AG10803 (cell line): ENCODE measurements around the gene S1PR3.

Experiments
- DNase-seq: peaks from one replicate; pipeline ENCODE4 v3.0.0; 2010; ENCODE audit warnings: low read depth
- H3K4me3 ChIP-seq: 2 replicates; pipeline ENCODE4 v1.5.1; 2011; ENCODE audit warnings: mild to moderate bottlenecking, low read length, control low read depth
- CTCF ChIP-seq: conservative IDR thresholded peaks from 2 replicates; pipeline ENCODE4 v1.5.1; 2011; ENCODE audit warnings: mild to moderate bottlenecking, low read length, control low read depth, inconsistent platforms

S1PR3 gene

DNA sequence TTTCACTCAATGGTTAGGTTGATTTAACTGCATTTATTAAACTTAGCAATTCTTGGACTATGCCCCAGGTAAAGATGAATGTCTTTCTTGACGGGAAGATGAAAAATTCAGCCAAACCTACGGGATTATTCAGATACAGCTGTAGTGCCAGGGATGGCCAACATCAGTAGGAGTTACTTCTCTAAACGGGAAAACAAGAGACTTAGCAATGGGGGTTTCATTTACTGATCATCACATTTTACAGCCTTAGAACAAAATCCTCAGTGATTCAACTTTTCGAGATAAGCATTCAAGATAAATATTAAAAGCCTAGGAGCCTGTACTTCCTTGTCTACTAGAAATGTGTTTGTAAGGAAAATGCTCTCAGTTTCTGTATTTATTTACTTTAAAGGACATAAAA lies 46.1 kb downstream of the S1PR3 start:
- TF ChIP-seq CTCF: no peak
- DNase-seq: no peak
- H3K4me3 ChIP-seq: no peak overlapping the region

- no peak for TF ChIP-seq CTCF
- no peak for DNase-seq
- no peak overlapping the region for H3K4me3 ChIP-seq
These were observed 46.6 kb downstream of the S1PR3 start for GRCh38 chr9:89037891-89038290.

DNA sequence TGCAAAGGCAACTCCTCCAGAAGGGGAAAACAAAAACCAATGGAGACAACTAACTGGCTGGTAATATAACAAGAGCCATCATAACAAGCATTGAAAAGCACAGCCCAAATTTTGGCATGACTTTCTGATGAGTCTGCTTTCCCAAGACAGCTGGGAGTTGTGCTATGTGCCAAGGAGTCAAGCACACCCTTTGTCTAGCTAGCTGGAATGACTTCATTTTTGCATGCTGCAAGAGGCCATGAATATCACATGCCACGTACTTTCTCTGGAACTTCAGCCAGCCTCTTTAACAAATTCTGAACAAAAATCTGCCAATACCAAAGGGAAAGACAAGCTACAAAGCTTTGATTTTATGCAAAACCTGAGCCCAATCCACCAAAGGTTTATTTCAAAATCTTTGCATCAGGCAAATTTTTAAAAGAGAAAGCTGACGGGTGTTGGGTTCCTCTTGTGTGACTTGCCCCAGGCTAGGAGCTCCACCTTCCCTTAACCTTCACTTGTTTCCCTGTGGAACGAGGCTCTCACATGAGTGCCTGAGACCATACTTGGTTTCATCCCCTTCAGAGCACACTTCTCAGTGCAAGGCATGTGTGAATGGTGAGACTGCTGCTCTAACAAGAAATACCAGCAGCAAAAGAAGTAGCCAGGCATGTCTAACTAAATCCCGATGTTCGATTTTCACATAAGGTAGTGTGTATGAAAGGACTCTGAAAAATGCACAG lies 47.3 kb downstream of the S1PR3 start:
- H3K4me3 ChIP-seq: peak overlapping the region; percentile 29
- DNase-seq: peak; percentile 98
- no peak for TF ChIP-seq CTCF

- no peak for TF ChIP-seq CTCF
- H3K4me3 ChIP-seq: no peak overlapping the region; the same call in 1 of the 2 replicates
- no peak for DNase-seq
These were observed 47.8 kb downstream of the S1PR3 start for GRCh38 chr9:89039104-89039465.

DNA sequence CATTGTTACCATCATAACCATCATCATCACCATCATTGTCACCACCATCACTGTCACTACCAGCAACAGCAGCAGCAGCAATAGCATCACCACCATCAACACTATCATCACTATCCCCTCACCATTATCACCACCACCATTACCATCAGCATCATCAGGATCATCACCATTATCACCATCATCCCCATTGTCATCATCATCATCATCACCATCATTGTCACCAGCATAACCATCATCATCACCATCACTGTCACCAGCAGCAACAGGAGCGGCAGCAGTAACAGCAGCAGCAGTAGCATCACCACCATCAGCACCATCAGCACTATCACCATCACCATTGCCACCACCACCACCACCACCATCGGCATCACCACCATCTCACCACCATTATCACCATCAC lies 48.4 kb downstream of the S1PR3 start:
- H3K4me3 ChIP-seq: no peak overlapping the region
- TF ChIP-seq CTCF: no peak
- DNase-seq: no peak

GRCh38 chr9:89042984-89043383 lies 51.7 kb downstream of the S1PR3 start:
- H3K4me3 ChIP-seq: no peak overlapping the region
- no peak for TF ChIP-seq CTCF
- DNase-seq: no peak

- no peak overlapping the region for H3K4me3 ChIP-seq
- TF ChIP-seq CTCF: no peak
- DNase-seq: no peak
These were observed 52.8 kb downstream of the S1PR3 start for GRCh38 chr9:89044104-89044503.
